Neural progenitor cell (in vitro differentiated cells): ENCODE measurements around the gene AGAP9. TPM values are rescaled to one million over a fixed set of nuclear protein-coding genes. Genes with fewer than 3 reads are reported as not detected.
"Not testable (repeated sequence)": the region's sequence is repeated elsewhere in the genome, so short reads cannot be mapped to it uniquely, and the experiment has no call there.

ENCODE experiments used
- DNase-seq: peaks from one replicate; pipeline ENCODE4 v3.0.0-alpha.2; 2016; ENCODE audit warnings: low spot score
- H2AFZ ChIP-seq: fragments of 200-600 bp; sonication (generic); replicated peaks from 2 replicates; pipeline ENCODE4 v1.6.1; 2016; ENCODE audit warnings: antibody characterized with exemption
- H3F3A ChIP-seq: fragments of 200-600 bp; sonication (generic); 2 replicates; pipeline ENCODE4 v1.6.1; 2016; ENCODE audit warnings: antibody characterized with exemption, low read depth
- H3K27ac ChIP-seq: fragments of 200-600 bp; sonication (generic); 2 replicates; pipeline ENCODE4 v1.5.1; 2016; ENCODE audit warnings: mild to moderate bottlenecking
- H3K27me3 ChIP-seq: fragments of 200-600 bp; sonication (generic); 2 replicates; pipeline ENCODE4 v1.6.1; 2016; ENCODE audit warnings: mild to moderate bottlenecking, moderate library complexity
- H3K36me3 ChIP-seq: fragments of 200-600 bp; sonication (generic); 2 replicates; pipeline ENCODE4 v1.5.1; 2016
- H3K4me1 ChIP-seq: fragments of 200-600 bp; sonication (generic); 2 replicates; pipeline ENCODE4 v1.6.1; 2016; ENCODE audit warnings: mixed run types
- H3K4me2 ChIP-seq: fragments of 200-600 bp; sonication (generic); 2 replicates; pipeline ENCODE4 v1.6.1; 2016
- H3K4me3 ChIP-seq: fragments of 200-600 bp; sonication (generic); 2 replicates; pipeline ENCODE4 v1.5.1; 2016
- H3K79me2 ChIP-seq: fragments of 200-600 bp; sonication (generic); 2 replicates; pipeline ENCODE4 v1.6.1; 2016; ENCODE audit warnings: low read depth
- H3K9ac ChIP-seq: fragments of 200-600 bp; sonication (generic); 2 replicates; pipeline ENCODE4 v1.6.1; 2016
- H3K9me3 ChIP-seq: fragments of 200-600 bp; sonication (generic); 2 replicates; pipeline ENCODE4 v1.5.1; 2016; ENCODE audit warnings: low read depth
- H4K20me1 ChIP-seq: fragments of 200-600 bp; sonication (generic); 2 replicates; pipeline ENCODE4 v1.6.1; 2016; ENCODE audit warnings: low read depth
- H3K27ac Mint-ChIP-seq: 3 replicates; pipeline ENCODE4 v1.8.0; 2021; ENCODE audit warnings: mixed read lengths
- H3K27me3 Mint-ChIP-seq: 2 replicates; pipeline ENCODE4 v1.8.0; 2022; ENCODE audit warnings: low read depth, mild to moderate bottlenecking, inconsistent platforms, moderate library complexity, mixed read lengths; ENCODE audit not compliant: insufficient read depth
- H3K36me3 Mint-ChIP-seq: 3 replicates; pipeline ENCODE4 v1.8.0; 2021; ENCODE audit warnings: mixed read lengths
- H3K4me1 Mint-ChIP-seq: 3 replicates; pipeline ENCODE4 v1.8.0; 2021; ENCODE audit warnings: mixed read lengths
- H3K4me3 Mint-ChIP-seq: 3 replicates; pipeline ENCODE4 v1.8.0; 2021; ENCODE audit warnings: mild to moderate bottlenecking, moderate library complexity, mixed read lengths
- H3K9me3 Mint-ChIP-seq: 3 replicates; pipeline ENCODE4 v1.8.0; 2020; ENCODE audit warnings: mixed read lengths
- EZH2 ChIP-seq: fragments of 200-600 bp; sonication (generic); IDR thresholded peaks from 2 replicates; pipeline ENCODE4 v1.6.1; 2017; ENCODE audit warnings: antibody characterized with exemption, mild to moderate bottlenecking, moderate library complexity
- EZH2phosphoT487 ChIP-seq: fragments of 200-600 bp; sonication (generic); IDR thresholded peaks from 2 replicates; pipeline ENCODE4 v1.6.1; 2017; ENCODE audit warnings: antibody characterized with exemption
- total RNA-seq: library from RNA; depleted of rRNA; stranded (reverse); fragments of >200 nt; gene quantifications from 2 replicates; pipeline ENCODE4 v1.2.3, GENCODE V29; 2015; ENCODE audit warnings: low replicate concordance
- TF ChIP-seq, protein P1 (sequence below): fragments of 200-600 bp; sonication (generic); IDR thresholded peaks from 2 replicates; pipeline ENCODE4 v1.5.1; 2017; ENCODE audit warnings: antibody characterized with exemption, mild to moderate bottlenecking

AGAP9 gene
- total RNA-seq, 1 donor from 2014 or later = 11.5 TPM

GRCh38 chr10:47456794-47457527 lies 66.5 kb downstream of the AGAP9 start:
- Mint-ChIP-seq H3K36me3 (no peaks in the 10 kb centered on the region), H3K4me1 (peaks cover 11% of the 10 kb centered on the region), H3K4me3 (no peak overlapping the region), H3K27ac (no peak overlapping the region), H3K9me3 (no peaks in the 10 kb centered on the region), H3K27me3 (peaks cover 8% of the 10 kb centered on the region)
- no peak overlapping the region for H3K27ac ChIP-seq
- no peaks in the 10 kb centered on the region for H3K36me3 ChIP-seq
- no peaks in the 10 kb centered on the region for H3K79me2 ChIP-seq
- H3K9me3 ChIP-seq = no peaks in the 10 kb centered on the region
- H2AFZ ChIP-seq = no peak overlapping the region
- H3K27me3 ChIP-seq = no peaks in the 10 kb centered on the region
- H3K4me3 ChIP-seq = no peak overlapping the region
- no peak for DNase-seq
- TF ChIP-seq, protein P1, sequence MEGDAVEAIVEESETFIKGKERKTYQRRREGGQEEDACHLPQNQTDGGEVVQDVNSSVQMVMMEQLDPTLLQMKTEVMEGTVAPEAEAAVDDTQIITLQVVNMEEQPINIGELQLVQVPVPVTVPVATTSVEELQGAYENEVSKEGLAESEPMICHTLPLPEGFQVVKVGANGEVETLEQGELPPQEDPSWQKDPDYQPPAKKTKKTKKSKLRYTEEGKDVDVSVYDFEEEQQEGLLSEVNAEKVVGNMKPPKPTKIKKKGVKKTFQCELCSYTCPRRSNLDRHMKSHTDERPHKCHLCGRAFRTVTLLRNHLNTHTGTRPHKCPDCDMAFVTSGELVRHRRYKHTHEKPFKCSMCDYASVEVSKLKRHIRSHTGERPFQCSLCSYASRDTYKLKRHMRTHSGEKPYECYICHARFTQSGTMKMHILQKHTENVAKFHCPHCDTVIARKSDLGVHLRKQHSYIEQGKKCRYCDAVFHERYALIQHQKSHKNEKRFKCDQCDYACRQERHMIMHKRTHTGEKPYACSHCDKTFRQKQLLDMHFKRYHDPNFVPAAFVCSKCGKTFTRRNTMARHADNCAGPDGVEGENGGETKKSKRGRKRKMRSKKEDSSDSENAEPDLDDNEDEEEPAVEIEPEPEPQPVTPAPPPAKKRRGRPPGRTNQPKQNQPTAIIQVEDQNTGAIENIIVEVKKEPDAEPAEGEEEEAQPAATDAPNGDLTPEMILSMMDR = no peak
- TF ChIP-seq EZH2phosphoT487 (no peak), EZH2 (no peak)
- H3K4me2 ChIP-seq = no peak overlapping the region
- H3K4me1 ChIP-seq = no peaks in the 10 kb centered on the region
- H3F3A ChIP-seq = no peaks in the 10 kb centered on the region
- no peak overlapping the region for H3K9ac ChIP-seq
- no peaks in the 10 kb centered on the region for H4K20me1 ChIP-seq

DNA sequence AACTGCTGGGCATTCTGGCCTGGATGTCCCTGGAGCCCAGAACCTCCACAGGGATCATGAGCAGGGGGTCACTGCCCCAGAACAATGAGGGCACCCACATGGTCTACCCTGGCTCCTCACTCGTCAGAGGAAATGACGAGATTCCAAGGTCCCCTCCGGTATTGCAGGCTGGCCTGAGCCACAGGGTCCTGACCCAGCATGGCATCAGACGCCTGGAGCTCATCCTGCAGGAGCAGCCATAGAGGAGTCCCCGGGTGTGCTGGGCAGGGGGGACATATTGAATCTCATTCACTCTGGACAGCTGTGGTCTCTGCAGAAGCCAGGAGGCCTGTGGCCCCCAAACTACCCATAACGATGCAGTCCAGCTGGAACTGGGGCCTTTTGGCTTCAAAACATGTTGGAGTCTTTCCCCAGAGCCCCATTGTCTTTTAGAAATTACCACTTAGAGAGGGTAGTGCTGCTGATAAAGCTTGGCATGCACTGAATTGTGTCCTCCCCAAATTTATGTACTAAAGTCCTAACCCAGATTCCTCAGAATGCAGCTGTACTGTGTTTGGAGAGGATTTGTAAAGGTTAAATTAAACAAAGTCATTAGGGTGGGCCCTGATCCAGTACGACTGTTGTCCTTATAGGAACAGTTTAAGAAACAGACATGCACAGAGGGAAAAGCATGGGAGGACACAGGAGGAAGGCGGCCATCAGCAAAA lies 67.2 kb downstream of the AGAP9 start:
- Mint-ChIP-seq H3K27me3 (peaks cover 8% of the 10 kb centered on the region), H3K36me3 (no peaks in the 10 kb centered on the region), H3K27ac (no peak overlapping the region), H3K9me3 (no peaks in the 10 kb centered on the region), H3K4me3 (no peak overlapping the region), H3K4me1 (peaks cover 11% of the 10 kb centered on the region)
- Histone ChIP-seq H3K4me1 (no peaks in the 10 kb centered on the region), H3K4me2 (no peak overlapping the region), H3K36me3 (no peaks in the 10 kb centered on the region), H3K27ac (no peak overlapping the region), H2AFZ (no peak overlapping the region), H3K27me3 (no peaks in the 10 kb centered on the region), H3F3A (no peaks in the 10 kb centered on the region), H3K9me3 (no peaks in the 10 kb centered on the region), H3K9ac (no peak overlapping the region), H3K4me3 (no peak overlapping the region), H4K20me1 (no peaks in the 10 kb centered on the region), H3K79me2 (no peaks in the 10 kb centered on the region)
- no peak for TF ChIP-seq EZH2
- no peak for TF ChIP-seq EZH2phosphoT487
- TF ChIP-seq, protein P1 = no peak
- no peak for DNase-seq

DNA sequence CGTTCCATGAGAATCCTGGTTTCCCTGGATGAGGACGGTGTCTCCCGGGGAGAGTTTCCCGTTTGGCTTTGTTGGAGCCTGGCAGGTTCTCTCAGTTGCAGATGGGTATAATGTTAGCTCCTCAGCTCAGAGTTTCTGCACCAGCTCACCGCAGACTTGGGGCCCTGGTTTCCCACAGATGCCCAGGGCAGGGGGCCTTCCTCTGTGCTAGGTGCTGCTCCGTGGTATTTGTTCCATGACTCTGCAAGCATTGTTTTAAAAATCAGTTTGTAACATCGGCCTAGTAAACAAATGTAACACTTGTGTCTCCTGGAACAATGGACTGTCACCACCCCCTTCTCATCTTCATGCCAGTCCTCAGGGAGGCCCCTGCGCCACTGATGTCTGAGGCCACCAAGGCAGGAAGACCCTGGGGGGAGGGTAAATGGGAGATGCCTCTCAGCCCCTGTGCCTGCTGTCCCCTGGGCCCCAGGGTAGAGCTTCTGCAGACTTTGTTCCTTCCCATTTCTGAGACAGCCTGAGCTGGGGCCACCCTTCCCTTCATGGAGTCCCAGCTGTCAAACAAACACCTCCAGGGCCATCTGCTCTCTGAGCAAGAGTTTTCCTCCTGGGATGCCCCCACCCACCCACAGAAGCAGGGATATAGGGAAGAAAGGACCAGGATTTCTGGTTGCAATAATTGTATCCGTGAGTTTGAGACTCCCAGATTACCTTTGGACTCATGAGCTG lies 67.9 kb downstream of the AGAP9 start:
- H3K4me3 ChIP-seq, H3K27me3 Mint-ChIP-seq, H3F3A ChIP-seq, H3K36me3 Mint-ChIP-seq, H3K36me3 ChIP-seq, H3K9me3 Mint-ChIP-seq, H3K4me1 ChIP-seq, H3K4me1 Mint-ChIP-seq, DNase-seq, H3K9me3 ChIP-seq, H3K4me3 Mint-ChIP-seq, H3K27me3 ChIP-seq, H3K79me2 ChIP-seq, H3K27ac ChIP-seq, H4K20me1 ChIP-seq, H3K9ac ChIP-seq, H3K27ac Mint-ChIP-seq, H3K4me2 ChIP-seq, H2AFZ ChIP-seq: not testable (repeated sequence)

- Histone ChIP-seq H3K36me3 (no peaks in the 10 kb centered on the region), H2AFZ (no peak overlapping the region), H3K27me3 (no peaks in the 10 kb centered on the region), H4K20me1 (no peaks in the 10 kb centered on the region), H3K4me3 (no peak overlapping the region), H3K27ac (no peak overlapping the region), H3K4me1 (no peaks in the 10 kb centered on the region), H3F3A (no peaks in the 10 kb centered on the region), H3K4me2 (no peak overlapping the region), H3K9me3 (no peaks in the 10 kb centered on the region), H3K9ac (no peak overlapping the region), H3K79me2 (no peaks in the 10 kb centered on the region)
- TF ChIP-seq, protein P1 = no peak
- no peak for TF ChIP-seq EZH2phosphoT487
- no peak for TF ChIP-seq EZH2
- Mint-ChIP-seq H3K27ac (no peak overlapping the region), H3K27me3 (peaks cover 8% of the 10 kb centered on the region), H3K36me3 (no peaks in the 10 kb centered on the region), H3K4me1 (peaks cover 8% of the 10 kb centered on the region), H3K9me3 (no peaks in the 10 kb centered on the region), H3K4me3 (no peak overlapping the region)
- DNase-seq = no peak
Observed at GRCh38 chr10:47454780-47455058, 68.7 kb downstream of the AGAP9 start.
